Measurements from ENCODE around the gene SFR1. TPM values are rescaled to one million over a fixed set of nuclear protein-coding genes. Genes with fewer than 3 reads are reported as not detected.

The SFR1 gene
- total RNA-seq, 1 experiment from 2014 or later: 2.9 TPM

- Histone ChIP-seq H3K36me3 (ENCODE audit: low read depth, low read length) (no peaks in the 10 kb centered on the region), H2AFZ (ENCODE audit: low read length) (peak overlapping the region; percentile 60), H3K27ac (ENCODE audit: low read length) (peak overlapping the region; percentile 99), H3K9me3 (ENCODE audit: low read length) (no peaks in the 10 kb centered on the region), H3K4me2 (ENCODE audit: low read length) (peak overlapping the region; percentile 95), H4K20me1 (ENCODE audit: low read length) (no peaks in the 10 kb centered on the region), H3K27me3 (ENCODE audit: low read length) (no peaks in the 10 kb centered on the region), H3K79me2 (ENCODE audit: low read length) (peaks cover 8% of the 10 kb centered on the region; the same call in 1 of the 2 replicates), H3K4me3 (ENCODE audit: low read length) (peak overlapping the region; percentile 81), H3K9me2 (replicated peaks; ENCODE audit: low read length) (no peaks in the 10 kb centered on the region), H3F3A (ENCODE audit: low read length, unreplicated experiment) (peaks cover 3% of the 10 kb centered on the region), H3K9ac (ENCODE audit: low read length) (peak overlapping the region; percentile 99), H3K4me1 (ENCODE audit: insufficient read depth, low read length) (peaks cover 51% of the 10 kb centered on the region)
- POLR2A ChIA-PET (ENCODE audit: unreplicated experiment): interaction anchor here (0.6 to 1.0 kb wide), 7 partner anchors 11 to 266 kb away, joined by 3 to 16 read pairs (median 10); no protein-coding TSS in a partner anchor
- CTCF ChIA-PET: interaction anchor here (0.5 to 0.6 kb wide), 5 partner anchors 40 to 373 kb away, joined by 3 to 10 read pairs (median 4); no protein-coding TSS in a partner anchor
- ATAC-seq: peak; percentile 51
- DNase-seq: peak; percentile 93
- TF ChIP-seq CTCF (conservative IDR thresholded peaks at IDR 0.05; ENCODE audit: low read depth, low read length): no peak
- TF ChIP-seq EZH2 (IDR thresholded peaks at IDR 0.05; ENCODE audit: low read length, unreplicated experiment): no peak
- no peak for TF ChIP-seq EZH2phosphoT487 (IDR thresholded peaks at IDR 0.05; ENCODE audit: borderline replicate concordance, low read length)
- TSS peak; percentile 87 for BruUV-seq (replicated peaks)
- intact Hi-C loops (cut with micrococcal nuclease): loop anchor here (1.0 to 5.0 kb wide), 3 partner anchors 11 to 154 kb away; partner anchors contain the start of gene SLK
Observed at GRCh38 chr10:104120903-104121484, 977 bp upstream of the SFR1 start.

- H3K27ac ChIP-seq (ENCODE audit: low read length): peak overlapping the region; percentile 60
- ChIA-PET POLR2A (ENCODE audit: unreplicated experiment) (interaction anchor here (0.6 to 1.1 kb wide), 6 partner anchors 36 to 380 kb away, joined by 3 to 8 read pairs (median 6); partner anchors contain the start of gene GSTO2), CTCF (interaction anchor here (0.9 to 1.4 kb wide), 2 partner anchors 73 to 76 kb away, joined by 6 to 8 read pairs; no protein-coding TSS in a partner anchor)
- no peaks in the 10 kb centered on the region for H3K27me3 ChIP-seq (ENCODE audit: low read length)
- peak overlapping the region; percentile 76 for H2AFZ ChIP-seq (ENCODE audit: low read length)
- TF ChIP-seq CTCF (conservative IDR thresholded peaks at IDR 0.05; ENCODE audit: low read depth, low read length) (no peak), EZH2phosphoT487 (IDR thresholded peaks at IDR 0.05; ENCODE audit: borderline replicate concordance, low read length) (no peak), EZH2 (IDR thresholded peaks at IDR 0.05; ENCODE audit: low read length, unreplicated experiment) (no peak)
- H3K4me1 ChIP-seq (ENCODE audit: insufficient read depth, low read length): peaks cover 40% of the 10 kb centered on the region
- no peak for DNase-seq
- no peaks in the 10 kb centered on the region for H4K20me1 ChIP-seq (ENCODE audit: low read length)
- H3K4me2 ChIP-seq (ENCODE audit: low read length): peak overlapping the region; percentile 98
- no peaks in the 10 kb centered on the region for H3K9me2 ChIP-seq (replicated peaks; ENCODE audit: low read length)
- peak overlapping the region; percentile 95 for H3K9ac ChIP-seq (ENCODE audit: low read length)
- H3K36me3 ChIP-seq (ENCODE audit: low read depth, low read length): no peaks in the 10 kb centered on the region
- H3K9me3 ChIP-seq (ENCODE audit: low read length): no peaks in the 10 kb centered on the region
- no peak for ATAC-seq
- H3F3A ChIP-seq (ENCODE audit: low read length, unreplicated experiment): peaks cover 3% of the 10 kb centered on the region
- peak overlapping the region; percentile 91 for H3K4me3 ChIP-seq (ENCODE audit: low read length)
- intact Hi-C loops (cut with micrococcal nuclease): loop anchor here (1.0 to 5.0 kb wide), 6 partner anchors 40 to 234 kb away; partner anchors contain the start of gene SLK
- peaks cover 8% of the 10 kb centered on the region; the same call in 1 of the 2 replicates for H3K79me2 ChIP-seq (ENCODE audit: low read length)
- BruUV-seq (replicated peaks): TSS peak; percentile 64
Observed at GRCh38 chr10:104122225-104123107, 495 bp downstream of the SFR1 start.
